Activated CD8-positive, alpha-beta T cell treated with anti-CD3 and anti-CD28 coated beads, Interleukin-2, amount 10 ng/mL, durations not matched to agents 7 days and 5 days (primary cell): Measurements from ENCODE around the gene TGFA. TPM values are rescaled to one million over a fixed set of nuclear protein-coding genes. Genes with fewer than 3 reads are reported as not detected.
A peak's percentile ranks its signal among the peaks of the same experiment; 100 is the strongest.

Experiments used
- ATAC-seq: fragments of 150-1000 bp; cut with Tn5 transposase; one replicate; pipeline ENCODE4 v1.10.0; 2021; ENCODE audit warnings: moderate library complexity
- CTCF ChIA-PET: fragments of 350-600 bp; sonication (Branson Sonifier 250); formaldehyde crosslinking; loops from one replicate; lab custom pipeline; 2021; ENCODE audit warnings: antibody characterized with exemption; lab: Charles Lee
- POLR2A ChIA-PET: fragments of 350-600 bp; sonication (Branson Sonifier 250); formaldehyde crosslinking; loops from one replicate; lab custom pipeline; 2021; ENCODE audit warnings: antibody characterized with exemption; lab: Charles Lee
- DNase-seq: peaks from one replicate; pipeline ENCODE4 v3.0.0-alpha.2; 2020
- H3K27ac Mint-ChIP-seq: one replicate; pipeline ENCODE4 v1.8.0; 2021; ENCODE audit warnings: mild to moderate bottlenecking, mixed read lengths
- H3K27me3 Mint-ChIP-seq: one replicate; pipeline ENCODE4 v1.8.0; 2021; ENCODE audit warnings: low read depth, mixed read lengths
- H3K36me3 Mint-ChIP-seq: one replicate; pipeline ENCODE4 v1.8.0; 2021; ENCODE audit warnings: low read depth, mixed read lengths
- H3K4me1 Mint-ChIP-seq: one replicate; pipeline ENCODE4 v1.8.0; 2021; ENCODE audit warnings: low read depth, mixed read lengths
- H3K4me3 Mint-ChIP-seq: one replicate; pipeline ENCODE4 v1.8.0; 2021; ENCODE audit warnings: mild to moderate bottlenecking, mixed read lengths
- H3K9me3 Mint-ChIP-seq: one replicate; pipeline ENCODE4 v1.8.0; 2022; ENCODE audit warnings: mixed read lengths; ENCODE audit not compliant: insufficient read depth
- total RNA-seq, 2 experiments: library from RNA; stranded (reverse); gene quantifications; one replicate each; pipeline ENCODE4 v1.2.3, GENCODE V29; 2021

TGFA gene
- total RNA-seq, 2 experiments from 2014 or later: 0.13 TPM; not detected in 1

GRCh38 chr2:70505613-70506391 lies 47.8 kb downstream of the TGFA start:
- ChIA-PET CTCF (no interaction called here), POLR2A (no interaction called here)
- H3K36me3 Mint-ChIP-seq: no peaks in the 10 kb centered on the region
- no peak for DNase-seq
- no peak for ATAC-seq
- peaks cover 3% of the 10 kb centered on the region for H3K4me1 Mint-ChIP-seq
- H3K9me3 Mint-ChIP-seq: no peaks in the 10 kb centered on the region
- no peak overlapping the region for H3K27ac Mint-ChIP-seq
- no peak overlapping the region for H3K4me3 Mint-ChIP-seq
- H3K27me3 Mint-ChIP-seq: peaks cover 6% of the 10 kb centered on the region

- DNase-seq (no peak), ATAC-seq (no peak)
- Mint-ChIP-seq H3K36me3 (no peaks in the 10 kb centered on the region), H3K27ac (no peak overlapping the region), H3K4me3 (no peak overlapping the region), H3K27me3 (peaks cover 6% of the 10 kb centered on the region), H3K4me1 (peaks cover 3% of the 10 kb centered on the region), H3K9me3 (no peaks in the 10 kb centered on the region)
- POLR2A ChIA-PET: no interaction called here
- CTCF ChIA-PET: interaction anchor here (0.7 to 0.8 kb wide), 2 partner anchors 11 to 20 kb away, joined by 3 to 4 read pairs; no protein-coding TSS in a partner anchor
Observed at GRCh38 chr2:70504750-70505149, 48.9 kb downstream of the TGFA start.

GRCh38 chr2:70503896-70504295 lies 49.7 kb downstream of the TGFA start:
- peaks cover 6% of the 10 kb centered on the region for H3K27me3 Mint-ChIP-seq

GRCh38 chr2:70501728-70502127 lies 51.9 kb downstream of the TGFA start:
- no peak for ATAC-seq
- peaks cover 3% of the 10 kb centered on the region for H3K4me1 Mint-ChIP-seq
- H3K36me3 Mint-ChIP-seq: no peaks in the 10 kb centered on the region
- H3K27ac Mint-ChIP-seq: no peak overlapping the region
- ChIA-PET CTCF (interaction anchor here (1.1 kb wide), 1 partner anchor 116 kb away, joined by 5 read pairs; no protein-coding TSS in a partner anchor), POLR2A (no interaction called here)
- H3K4me3 Mint-ChIP-seq: no peak overlapping the region
- peaks cover 5% of the 10 kb centered on the region for H3K27me3 Mint-ChIP-seq
- no peaks in the 10 kb centered on the region for H3K9me3 Mint-ChIP-seq
- DNase-seq: no peak

More at GRCh38 chr2:70503896-70504295, 49.7 kb downstream of the TGFA start:
- Mint-ChIP-seq H3K36me3 (no peaks in the 10 kb centered on the region), H3K27ac (no peak overlapping the region), H3K4me3 (no peak overlapping the region), H3K4me1 (peaks cover 3% of the 10 kb centered on the region), H3K9me3 (no peaks in the 10 kb centered on the region)
- ATAC-seq (no peak), DNase-seq (no peak)
- POLR2A ChIA-PET: no interaction called here
- CTCF ChIA-PET: no interaction called here

GRCh38 chr2:70501215-70501614 lies 52.4 kb downstream of the TGFA start:
- Mint-ChIP-seq H3K4me1 (peaks cover 3% of the 10 kb centered on the region), H3K27me3 (peaks cover 8% of the 10 kb centered on the region), H3K27ac (no peak overlapping the region), H3K36me3 (no peaks in the 10 kb centered on the region), H3K4me3 (no peak overlapping the region), H3K9me3 (no peaks in the 10 kb centered on the region)
- no peak for DNase-seq
- no peak for ATAC-seq
- CTCF ChIA-PET: no interaction called here
- POLR2A ChIA-PET: no interaction called here

- Mint-ChIP-seq H3K36me3 (no peaks in the 10 kb centered on the region), H3K27me3 (peaks cover 14% of the 10 kb centered on the region), H3K27ac (no peak overlapping the region), H3K4me1 (no peaks in the 10 kb centered on the region), H3K4me3 (no peak overlapping the region), H3K9me3 (no peaks in the 10 kb centered on the region)
- POLR2A ChIA-PET: no interaction called here
- ATAC-seq (no peak), DNase-seq (no peak)
- CTCF ChIA-PET: no interaction called here
Observed at GRCh38 chr2:70499253-70499652, 54.4 kb downstream of the TGFA start.

- CTCF ChIA-PET: interaction anchor here (1.1 kb wide), 1 partner anchor 195 kb away, joined by 3 read pairs; no protein-coding TSS in a partner anchor
- DNase-seq (no peak), ATAC-seq (no peak)
- Mint-ChIP-seq H3K9me3 (no peaks in the 10 kb centered on the region), H3K4me3 (no peak overlapping the region), H3K36me3 (no peaks in the 10 kb centered on the region), H3K27me3 (peaks cover 18% of the 10 kb centered on the region), H3K27ac (no peak overlapping the region), H3K4me1 (no peaks in the 10 kb centered on the region)
- POLR2A ChIA-PET: no interaction called here
Observed at GRCh38 chr2:70498528-70498927, 55.1 kb downstream of the TGFA start.

- ChIA-PET POLR2A (no interaction called here), CTCF (interaction anchor here (0.8 to 1.1 kb wide), 2 partner anchors 110 to 194 kb away, joined by 3 read pairs; no protein-coding TSS in a partner anchor)
- H3K9me3 Mint-ChIP-seq: no peaks in the 10 kb centered on the region
- no peaks in the 10 kb centered on the region for H3K4me1 Mint-ChIP-seq
- no peaks in the 10 kb centered on the region for H3K36me3 Mint-ChIP-seq
- peaks cover 20% of the 10 kb centered on the region for H3K27me3 Mint-ChIP-seq
- ATAC-seq (peak; percentile 49), DNase-seq (no peak)
- H3K27ac Mint-ChIP-seq: no peak overlapping the region
- H3K4me3 Mint-ChIP-seq: no peak overlapping the region
Observed at GRCh38 chr2:70498054-70498453, 55.6 kb downstream of the TGFA start.

- CTCF ChIA-PET: no interaction called here
- Mint-ChIP-seq H3K27me3 (peaks cover 20% of the 10 kb centered on the region), H3K36me3 (no peaks in the 10 kb centered on the region), H3K27ac (no peak overlapping the region), H3K4me3 (no peak overlapping the region), H3K9me3 (no peaks in the 10 kb centered on the region), H3K4me1 (no peaks in the 10 kb centered on the region)
- POLR2A ChIA-PET: no interaction called here
- ATAC-seq: no peak
- DNase-seq: no peak
Observed at GRCh38 chr2:70496819-70497218, 56.8 kb downstream of the TGFA start.

GRCh38 chr2:70494293-70494886 lies 59.2 kb downstream of the TGFA start:
- Mint-ChIP-seq H3K9me3 (no peaks in the 10 kb centered on the region), H3K36me3 (no peaks in the 10 kb centered on the region), H3K27ac (no peak overlapping the region), H3K4me3 (no peak overlapping the region), H3K27me3 (peaks cover 20% of the 10 kb centered on the region), H3K4me1 (no peaks in the 10 kb centered on the region)
- POLR2A ChIA-PET: no interaction called here
- no peak for DNase-seq
- ATAC-seq: no peak
- CTCF ChIA-PET: interaction anchor here (1.4 kb wide), 1 partner anchor 123 kb away, joined by 4 read pairs; no protein-coding TSS in a partner anchor

- Mint-ChIP-seq H3K27me3 (peaks cover 10% of the 10 kb centered on the region), H3K9me3 (no peaks in the 10 kb centered on the region), H3K36me3 (no peaks in the 10 kb centered on the region), H3K4me1 (no peaks in the 10 kb centered on the region), H3K27ac (no peak overlapping the region), H3K4me3 (no peak overlapping the region)
- no peak for DNase-seq
- ATAC-seq: no peak
- ChIA-PET CTCF (no interaction called here), POLR2A (no interaction called here)
Observed at GRCh38 chr2:70490381-70490780, 63.2 kb downstream of the TGFA start.

GRCh38 chr2:70489165-70489564 lies 64.5 kb downstream of the TGFA start:
- Mint-ChIP-seq H3K9me3 (no peaks in the 10 kb centered on the region), H3K36me3 (no peaks in the 10 kb centered on the region), H3K4me3 (no peak overlapping the region), H3K27ac (no peak overlapping the region), H3K27me3 (peaks cover 9% of the 10 kb centered on the region), H3K4me1 (no peaks in the 10 kb centered on the region)
- ATAC-seq (no peak), DNase-seq (no peak)
- ChIA-PET POLR2A (no interaction called here), CTCF (no interaction called here)
